Endothelial cell of umbilical vein (primary cell): Measurements from ENCODE around the gene RNU5D-1.

Source experiments
- EZH2 ChIP-seq: IDR thresholded peaks from 2 replicates; pipeline ENCODE4 v1.6.1; 2012; ENCODE audit warnings: borderline replicate concordance, low read depth, mild to moderate bottlenecking, moderate library complexity, low read length, inconsistent platforms; ENCODE audit not compliant: severe bottlenecking
- FOS ChIP-seq: IDR thresholded peaks from 2 replicates; pipeline ENCODE4 v1.6.1; 2011; ENCODE audit warnings: mild to moderate bottlenecking, low read length, moderate library complexity, borderline replicate concordance; ENCODE audit not compliant: insufficient read depth
- GATA2 ChIP-seq: IDR thresholded peaks from 2 replicates; pipeline ENCODE4 v1.7.0; 2011; ENCODE audit warnings: low read depth, mild to moderate bottlenecking, moderate library complexity, mixed read lengths, low read length; ENCODE audit not compliant: insufficient read length, insufficient read depth
- JUN ChIP-seq: IDR thresholded peaks from 2 replicates; pipeline ENCODE4 v1.6.1; 2011; ENCODE audit warnings: borderline replicate concordance, low read depth; ENCODE audit not compliant: insufficient read length, insufficient read depth
- MYC ChIP-seq: IDR thresholded peaks from one replicate; pipeline ENCODE4 v1.6.1; 2011; ENCODE audit warnings: mild to moderate bottlenecking, low read depth, low read length
- POLR2A ChIP-seq: IDR thresholded peaks from 2 replicates; pipeline ENCODE4 v1.6.1; 2012; ENCODE audit warnings: low read depth, mild to moderate bottlenecking, control low read depth, low read length
- POLR2AphosphoS5 ChIP-seq: IDR thresholded peaks from 2 replicates; pipeline ENCODE4 v1.6.1; 2012; ENCODE audit warnings: low read depth, mild to moderate bottlenecking, control low read depth, low read length, moderate library complexity; ENCODE audit not compliant: insufficient read depth
- TF ChIP-seq, protein P1 (sequence below), 2 donors: IDR thresholded peaks; 1 replicate in 1 of 2; 2 replicates in 1 of 2; pipeline ENCODE4 v1.5.1; 2011; ENCODE audit warnings: low read length in 2 of 2, mild to moderate bottlenecking in 2 of 2, moderate library complexity in 2 of 2, control low read depth in 1 of 2, inconsistent platforms in 1 of 2, low read depth in 1 of 2; ENCODE audit not compliant: insufficient read depth in 1 of 2; ENCODE audit errors: extremely low read depth in 1 of 2
- TF ChIP-seq, protein P2 (sequence below): IDR thresholded peaks from 2 replicates; pipeline ENCODE4 v1.6.1; 2011; ENCODE audit not compliant: insufficient read depth, insufficient read length

DNA sequence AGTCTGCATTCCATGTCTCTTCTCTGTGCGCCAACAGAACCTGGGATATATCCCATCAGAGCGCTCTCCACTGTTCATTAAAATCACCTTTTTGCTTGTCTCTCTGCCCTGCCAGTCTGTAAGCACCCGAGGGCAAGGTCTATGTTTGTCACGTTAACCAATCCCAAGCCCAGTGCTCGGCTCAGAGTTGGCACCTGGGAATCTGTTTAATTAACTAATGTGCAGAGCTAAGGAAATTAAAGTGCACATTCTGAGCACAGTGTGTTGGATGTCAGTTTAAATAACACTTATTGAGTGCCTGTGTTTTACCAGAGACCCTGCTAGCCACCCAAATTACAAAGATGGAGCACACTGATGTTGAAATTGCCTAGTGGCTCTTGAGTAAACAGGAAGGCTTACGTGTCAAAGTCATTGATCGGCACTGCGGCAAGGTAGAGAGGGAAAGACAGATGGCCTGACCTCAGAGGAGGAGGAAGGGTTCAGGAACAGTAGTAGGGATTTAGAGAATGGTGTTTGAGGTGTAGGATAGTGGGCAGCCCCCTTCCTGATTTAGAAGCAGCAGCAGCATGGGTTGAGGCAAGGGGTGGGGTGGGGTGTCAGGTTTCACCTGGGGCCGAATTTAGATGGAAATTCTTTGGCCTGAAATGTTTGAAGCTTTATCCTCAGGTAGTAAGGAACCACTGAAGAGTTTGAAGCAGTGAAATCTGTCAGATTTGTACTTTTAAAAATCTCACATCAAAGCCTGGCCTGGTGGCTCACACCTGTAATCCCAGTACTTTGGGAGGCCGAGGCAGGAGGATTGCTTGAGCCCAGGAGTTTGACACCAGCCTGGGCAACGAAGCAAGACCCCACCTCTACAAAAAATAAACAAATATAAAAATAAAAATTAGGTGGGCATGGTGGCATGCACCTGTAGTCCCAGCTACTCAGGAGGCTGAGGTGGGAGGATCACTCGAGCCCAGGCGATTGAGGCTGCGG is 48.8 kb downstream of the RNU5D-1 start:
- TF ChIP-seq JUN (no peak), POLR2AphosphoS5 (no peak), POLR2A (no peak), EZH2 (no peak), FOS (no peak), MYC (no peak), GATA2 (no peak)
- TF ChIP-seq, protein P1, sequence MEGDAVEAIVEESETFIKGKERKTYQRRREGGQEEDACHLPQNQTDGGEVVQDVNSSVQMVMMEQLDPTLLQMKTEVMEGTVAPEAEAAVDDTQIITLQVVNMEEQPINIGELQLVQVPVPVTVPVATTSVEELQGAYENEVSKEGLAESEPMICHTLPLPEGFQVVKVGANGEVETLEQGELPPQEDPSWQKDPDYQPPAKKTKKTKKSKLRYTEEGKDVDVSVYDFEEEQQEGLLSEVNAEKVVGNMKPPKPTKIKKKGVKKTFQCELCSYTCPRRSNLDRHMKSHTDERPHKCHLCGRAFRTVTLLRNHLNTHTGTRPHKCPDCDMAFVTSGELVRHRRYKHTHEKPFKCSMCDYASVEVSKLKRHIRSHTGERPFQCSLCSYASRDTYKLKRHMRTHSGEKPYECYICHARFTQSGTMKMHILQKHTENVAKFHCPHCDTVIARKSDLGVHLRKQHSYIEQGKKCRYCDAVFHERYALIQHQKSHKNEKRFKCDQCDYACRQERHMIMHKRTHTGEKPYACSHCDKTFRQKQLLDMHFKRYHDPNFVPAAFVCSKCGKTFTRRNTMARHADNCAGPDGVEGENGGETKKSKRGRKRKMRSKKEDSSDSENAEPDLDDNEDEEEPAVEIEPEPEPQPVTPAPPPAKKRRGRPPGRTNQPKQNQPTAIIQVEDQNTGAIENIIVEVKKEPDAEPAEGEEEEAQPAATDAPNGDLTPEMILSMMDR (IDR thresholded peaks at IDR 0.05; ENCODE audit: extremely low read depth in 1 of 2, insufficient read depth in 1 of 2, low read depth in 1 of 2, low read length in 2 of 2), result no peak
- TF ChIP-seq, protein P2, sequence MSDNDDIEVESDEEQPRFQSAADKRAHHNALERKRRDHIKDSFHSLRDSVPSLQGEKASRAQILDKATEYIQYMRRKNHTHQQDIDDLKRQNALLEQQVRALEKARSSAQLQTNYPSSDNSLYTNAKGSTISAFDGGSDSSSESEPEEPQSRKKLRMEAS, result no peak
